Epithelial cell of proximal tubule (primary cell): Measurements from ENCODE around the gene AAGAB. TPM values are rescaled to one million over a fixed set of nuclear protein-coding genes. Genes with fewer than 3 reads are reported as not detected.

Source experiments
- DNase-seq: peaks from one replicate; pipeline ENCODE4 v3.0.0-alpha.2; 2011; ENCODE audit warnings: low read depth
- H3K4me3 ChIP-seq: 2 replicates; pipeline ENCODE4 v1.5.1; 2011; ENCODE audit warnings: low read depth, mild to moderate bottlenecking, low read length
- CTCF ChIP-seq: conservative IDR thresholded peaks from 2 replicates; pipeline ENCODE4 v1.5.1; 2012; ENCODE audit warnings: low read depth, mild to moderate bottlenecking, low read length
- total RNA-seq: library from RNA; depleted of rRNA; stranded (reverse); fragments of >200 nt; gene quantifications from 2 replicates; pipeline ENCODE4 v1.2.3, GENCODE V29; 2015

Gene AAGAB
- total RNA-seq, 1 donor from 2014 or later: 41.5 TPM

DNA sequence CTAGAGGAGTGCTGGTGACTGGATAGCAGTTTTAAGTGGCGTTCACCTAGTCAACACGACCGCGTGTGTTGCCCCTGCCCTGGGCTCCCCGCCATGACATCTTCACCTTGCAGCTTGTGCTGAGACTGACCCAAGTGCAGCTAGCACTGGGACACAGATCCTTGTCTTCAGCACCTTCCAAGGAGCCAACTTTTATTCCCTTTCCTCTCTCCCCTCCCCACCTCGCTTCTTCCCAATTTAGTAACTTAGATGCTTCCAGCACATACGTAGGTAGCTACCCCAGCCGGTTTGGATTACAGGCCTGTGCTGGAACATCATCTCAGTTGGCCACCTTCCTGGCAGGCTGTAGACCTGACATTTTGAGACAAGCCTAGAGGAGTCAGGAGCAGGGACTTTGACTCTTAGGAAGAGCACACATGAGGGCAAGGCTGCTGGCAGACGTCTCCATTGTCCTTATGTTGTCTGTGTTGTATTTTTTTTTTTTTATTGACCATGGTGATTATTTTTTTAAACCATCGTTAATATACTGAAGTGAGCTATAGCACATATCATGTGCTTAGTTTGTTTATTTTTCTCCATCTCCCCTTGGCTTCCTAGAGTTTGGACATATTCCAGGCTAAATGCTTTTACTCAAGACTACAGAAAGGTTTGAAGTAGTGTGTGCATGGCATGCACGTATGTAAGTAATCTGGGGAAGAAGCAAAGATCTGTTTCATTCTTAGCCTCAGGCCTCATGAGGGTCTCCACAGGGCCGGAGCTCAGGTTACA, 61.1 kb downstream of the AAGAB start:
- no peak overlapping the region for H3K4me3 ChIP-seq
- no peak for DNase-seq
- TF ChIP-seq CTCF: no peak

- no peak overlapping the region for H3K4me3 ChIP-seq
- no peak for TF ChIP-seq CTCF
- no peak for DNase-seq
These were observed 62.2 kb downstream of the AAGAB start for GRCh38 chr15:67192185-67192820.

- no peak for DNase-seq
- TF ChIP-seq CTCF: no peak
These were observed 63.6 kb downstream of the AAGAB start for GRCh38 chr15:67190813-67191212.

GRCh38 chr15:67190326-67190725, 64.1 kb downstream of the AAGAB start:
- TF ChIP-seq CTCF: no peak
- DNase-seq: no peak
- H3K4me3 ChIP-seq: no peak overlapping the region

More at GRCh38 chr15:67190813-67191212, 63.6 kb downstream of the AAGAB start:
- no peak overlapping the region for H3K4me3 ChIP-seq

DNA sequence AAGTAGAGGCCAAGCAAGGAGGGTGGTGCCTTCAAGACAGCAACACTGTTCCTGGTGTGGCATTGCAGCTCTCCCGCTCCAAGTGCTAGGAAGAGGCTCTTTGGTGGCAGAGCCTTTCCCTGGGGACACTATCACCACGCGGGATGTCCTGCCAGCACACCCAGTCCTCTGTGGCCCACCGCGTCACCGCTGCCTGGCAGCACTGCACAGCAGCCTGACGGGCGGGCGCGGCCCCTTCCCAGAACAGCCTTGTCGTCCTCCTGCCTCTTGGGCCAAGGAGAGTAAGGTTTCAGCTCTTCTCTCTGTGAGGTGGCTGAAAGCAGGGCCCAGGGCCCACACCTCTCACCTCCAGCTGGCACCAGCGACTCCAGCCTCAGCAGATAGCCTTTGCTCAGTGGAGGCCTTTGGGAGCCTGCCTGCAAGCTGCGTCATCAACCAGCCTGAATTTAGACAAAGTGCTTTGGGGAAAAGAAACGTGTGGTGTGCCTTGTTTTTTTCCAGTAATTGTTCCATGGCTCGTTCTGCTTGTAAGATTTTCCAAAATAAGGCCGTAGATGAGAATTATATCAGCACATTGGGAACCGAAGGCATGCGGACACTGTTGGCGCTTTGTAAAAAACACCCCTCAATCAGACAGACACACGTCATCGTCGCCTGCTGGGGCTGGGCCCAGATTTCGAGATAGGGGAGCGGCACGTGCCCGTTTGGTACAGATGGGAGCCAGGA, 65.0 kb downstream of the AAGAB start:
- no peak for TF ChIP-seq CTCF
- no peak for DNase-seq

DNA sequence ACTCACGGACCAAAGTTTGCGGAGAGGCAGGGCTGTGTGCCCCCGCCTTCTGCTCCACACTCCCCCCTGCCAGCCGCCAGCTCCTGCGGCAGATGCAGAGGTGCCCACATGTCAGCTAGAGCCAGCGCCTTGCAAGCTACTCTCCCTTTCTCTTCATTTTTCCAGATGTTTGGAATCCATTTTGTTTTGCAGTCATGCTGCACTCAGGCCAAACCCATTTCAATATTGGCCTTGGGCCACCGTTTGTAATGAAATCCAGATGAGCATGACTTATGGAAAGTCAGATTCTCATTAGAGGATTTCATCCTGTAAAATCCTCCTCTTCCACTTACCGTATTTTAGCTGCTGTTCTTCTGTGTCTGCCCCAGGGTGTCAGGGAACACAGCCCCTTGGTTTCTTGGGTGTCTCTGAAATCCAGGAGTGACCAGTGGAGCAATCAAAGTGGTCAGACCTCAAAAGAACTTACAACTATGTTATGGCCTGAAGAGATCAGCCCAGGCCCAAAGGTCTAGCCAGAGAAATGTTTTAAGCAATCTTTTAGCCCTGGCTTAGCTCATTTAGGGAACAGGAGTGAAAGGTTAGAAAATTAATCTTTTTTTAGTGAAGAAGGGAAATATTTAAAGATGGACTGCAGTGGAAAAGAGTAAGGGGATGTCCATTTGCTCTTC, 65.8 kb downstream of the AAGAB start:
- H3K4me3 ChIP-seq: no peak overlapping the region
- no peak for TF ChIP-seq CTCF
- DNase-seq: no peak

More for the DNA sequence above, 65.0 kb downstream of the AAGAB start:
- H3K4me3 ChIP-seq: no peak overlapping the region
